Esophagus muscularis mucosa (tissue), 4 donors: ENCODE results near the gene ACP2.

Experiments
- CTCF ChIP-seq, 3 experiments: fragments of 200-600 bp in 2 of 3; fragments of 450-650 bp in 1 of 3; sonication (generic) in 2 of 3; IDR thresholded peaks; one replicate each; pipeline ENCODE4 v1.5.1; 2017 to 2019; ENCODE audit warnings: antibody characterized with exemption in 3 of 3, mild to moderate bottlenecking in 2 of 3, moderate library complexity in 1 of 3
- EP300 ChIP-seq: sonication (generic); formaldehyde crosslinking; IDR thresholded peaks from one replicate; pipeline ENCODE4 v1.6.1; 2017; ENCODE audit warnings: antibody characterized with exemption
- POLR2A ChIP-seq: fragments of 450-650 bp; IDR thresholded peaks from one replicate; pipeline ENCODE4 v1.6.1; 2017; ENCODE audit warnings: antibody characterized with exemption, moderate library complexity, mild to moderate bottlenecking, low read depth
- POLR2AphosphoS5 ChIP-seq, 2 donors: sonication (generic); formaldehyde crosslinking; IDR thresholded peaks; one replicate each; pipeline ENCODE4 v1.6.1; 2017; ENCODE audit warnings: antibody characterized with exemption in 2 of 2

GRCh38 chr11:47220401-47220821, 28.2 kb downstream of the ACP2 start:
- TF ChIP-seq CTCF (IDR thresholded peaks at IDR 0.05) = no peak
- no peak for TF ChIP-seq POLR2A
- TF ChIP-seq POLR2AphosphoS5 (IDR thresholded peaks at IDR 0.05) = no peak
- no peak for TF ChIP-seq EP300
